ENCODE results near the gene ZNRF3. TPM values are rescaled to one million over a fixed set of nuclear protein-coding genes. Genes with fewer than 3 reads are reported as not detected.

ZNRF3 gene
- total and polyA plus RNA-seq, 2 experiments from 2014 or later = 11.1 to 32.2 TPM

- ATAC-seq (peak; percentile 81), DNase-seq (ENCODE audit: low spot score) (no peak)
- no peak overlapping the region for H3K4me2 ChIP-seq
- no peaks in the 10 kb centered on the region for H3K79me2 ChIP-seq (replicated peaks; ENCODE audit: insufficient read depth)
- H3F3A ChIP-seq (replicated peaks; ENCODE audit: low read depth) = no peaks in the 10 kb centered on the region
- TF ChIP-seq ZNF462 (CRISPR knock-in tag; IDR thresholded peaks at IDR 0.05) = no peak
- no peak for TF ChIP-seq ZNF114 (CRISPR knock-in tag; IDR thresholded peaks at IDR 0.05)
- TF ChIP-seq REST (IDR thresholded peaks at IDR 0.05; ENCODE audit: unreplicated experiment) = no peak
- no peak for TF ChIP-seq EZH2phosphoT487 (IDR thresholded peaks at IDR 0.05; ENCODE audit: unreplicated experiment)
- no peak for TF ChIP-seq JUNB (IDR thresholded peaks at IDR 0.05; ENCODE audit: unreplicated experiment)
- H3K27ac ChIP-seq (ENCODE audit: low read depth) = no peak overlapping the region
- no peak overlapping the region for H3K27ac Mint-ChIP-seq
- H3K27me3 Mint-ChIP-seq (ENCODE audit: insufficient read depth, low read depth, poor library complexity) = peaks cover 4% of the 10 kb centered on the region
- H3K9me2 ChIP-seq (ENCODE audit: insufficient read depth) = no peaks in the 10 kb centered on the region
- H3K36me3 Mint-ChIP-seq (ENCODE audit: low read depth) = no peaks in the 10 kb centered on the region; the same call in 2 of the 3 replicates
- H3K4me3 Mint-ChIP-seq = no peak overlapping the region
- H2AFZ ChIP-seq = no peak overlapping the region
- no peaks in the 10 kb centered on the region for H4K20me1 ChIP-seq (replicated peaks; ENCODE audit: insufficient read depth)
- H3K4me1 Mint-ChIP-seq = peaks cover 18% of the 10 kb centered on the region
- H3K36me3 ChIP-seq (ENCODE audit: insufficient read depth) = no peaks in the 10 kb centered on the region
- H3K27me3 ChIP-seq (ENCODE audit: insufficient read depth) = no peaks in the 10 kb centered on the region
- no peaks in the 10 kb centered on the region for H3K9me3 Mint-ChIP-seq
- no peaks in the 10 kb centered on the region; the same call in none of the 2 replicates for H3K4me1 ChIP-seq (ENCODE audit: insufficient read depth)
- H3K4me3 ChIP-seq = no peak overlapping the region
Measured at GRCh38 chr22:29106839-29107238, 223.5 kb downstream of the ZNRF3 start.

Small RNA genes within 50 kb of the gene (small RNA-seq; reads per million reads assigned to genes)
- gene Z93930.1 (ENCODE audit: low replicate concordance) = not detected

Other genes with a start within 250 kb of the ZNRF3 start
- gene TTC28, start 203.7 kb upstream of the ZNRF3 start, total RNA-seq (2014; rRNA removed; shearing (Covaris generic)) = 10.7 and 16.1 TPM in 2 replicates
- gene TTC28, start 203.7 kb upstream of the ZNRF3 start, polyA plus RNA-seq (2016; fragmentation: Nextera tagmentation; extraction: Ambion mirVana) = 2.1 and 4.5 TPM in 2 replicates
- gene CHEK2, start 141.8 kb upstream of the ZNRF3 start, total RNA-seq (2014; rRNA removed; shearing (Covaris generic)) = 100 and 121 TPM in 2 replicates
- gene CHEK2, start 141.8 kb upstream of the ZNRF3 start, polyA plus RNA-seq (2016; fragmentation: Nextera tagmentation; extraction: Ambion mirVana) = 80.0 and 86.0 TPM in 2 replicates
- 17.7 and 18.6 TPM in 2 replicates for gene HSCB, start 141.5 kb upstream of the ZNRF3 start, total RNA-seq (2014; rRNA removed; shearing (Covaris generic))
- 28.4 and 30.9 TPM in 2 replicates for gene HSCB, start 141.5 kb upstream of the ZNRF3 start, polyA plus RNA-seq (2016; fragmentation: Nextera tagmentation; extraction: Ambion mirVana)
- 54.1 and 59.5 TPM in 2 replicates for gene CCDC117, start 110.9 kb upstream of the ZNRF3 start, total RNA-seq (2014; rRNA removed; shearing (Covaris generic))
- gene CCDC117, start 110.9 kb upstream of the ZNRF3 start, polyA plus RNA-seq (2016; fragmentation: Nextera tagmentation; extraction: Ambion mirVana) = 23.9 and 24.0 TPM in 2 replicates
- 163 and 195 TPM in 2 replicates for gene XBP1, start 83.0 kb upstream of the ZNRF3 start, total RNA-seq (2014; rRNA removed; shearing (Covaris generic))
- 90.0 and 95.1 TPM in 2 replicates for gene XBP1, start 83.0 kb upstream of the ZNRF3 start, polyA plus RNA-seq (2016; fragmentation: Nextera tagmentation; extraction: Ambion mirVana)
- not detected in 2 replicates for gene C22orf31, start 178.3 kb downstream of the ZNRF3 start, total RNA-seq (2014; rRNA removed; shearing (Covaris generic))
- gene C22orf31, start 178.3 kb downstream of the ZNRF3 start, polyA plus RNA-seq (2016; fragmentation: Nextera tagmentation; extraction: Ambion mirVana) = 0.36 TPM in 1 of 2 replicates, not detected in the other
- gene KREMEN1, start 189.5 kb downstream of the ZNRF3 start, total RNA-seq (2014; rRNA removed; shearing (Covaris generic)) = 3.4 and 3.8 TPM in 2 replicates
- 1.8 and 2.6 TPM in 2 replicates for gene KREMEN1, start 189.5 kb downstream of the ZNRF3 start, polyA plus RNA-seq (2016; fragmentation: Nextera tagmentation; extraction: Ambion mirVana)